Panc1 (cell line): ENCODE measurements around the gene STMN1.

Experiments
- POLR2AphosphoS5 ChIP-seq: IDR thresholded peaks from 2 replicates; pipeline ENCODE4 v1.6.1; 2012; ENCODE audit warnings: mild to moderate bottlenecking, low read depth, low read length, moderate library complexity
- TF ChIP-seq, protein P1 (sequence below): fragments of 450-650 bp; IDR thresholded peaks from 2 replicates; pipeline ENCODE4 v1.5.1; 2017; ENCODE audit warnings: mild to moderate bottlenecking
- TF ChIP-seq, protein P2 (sequence below), 2 experiments: IDR thresholded peaks; 2 replicates each; pipeline ENCODE4 v1.6.1; 2011 to 2012; ENCODE audit warnings: low read depth in 2 of 2, control low read depth in 1 of 2, low read length in 1 of 2, mild to moderate bottlenecking in 1 of 2, moderate library complexity in 1 of 2; ENCODE audit not compliant: insufficient read depth in 1 of 2

DNA sequence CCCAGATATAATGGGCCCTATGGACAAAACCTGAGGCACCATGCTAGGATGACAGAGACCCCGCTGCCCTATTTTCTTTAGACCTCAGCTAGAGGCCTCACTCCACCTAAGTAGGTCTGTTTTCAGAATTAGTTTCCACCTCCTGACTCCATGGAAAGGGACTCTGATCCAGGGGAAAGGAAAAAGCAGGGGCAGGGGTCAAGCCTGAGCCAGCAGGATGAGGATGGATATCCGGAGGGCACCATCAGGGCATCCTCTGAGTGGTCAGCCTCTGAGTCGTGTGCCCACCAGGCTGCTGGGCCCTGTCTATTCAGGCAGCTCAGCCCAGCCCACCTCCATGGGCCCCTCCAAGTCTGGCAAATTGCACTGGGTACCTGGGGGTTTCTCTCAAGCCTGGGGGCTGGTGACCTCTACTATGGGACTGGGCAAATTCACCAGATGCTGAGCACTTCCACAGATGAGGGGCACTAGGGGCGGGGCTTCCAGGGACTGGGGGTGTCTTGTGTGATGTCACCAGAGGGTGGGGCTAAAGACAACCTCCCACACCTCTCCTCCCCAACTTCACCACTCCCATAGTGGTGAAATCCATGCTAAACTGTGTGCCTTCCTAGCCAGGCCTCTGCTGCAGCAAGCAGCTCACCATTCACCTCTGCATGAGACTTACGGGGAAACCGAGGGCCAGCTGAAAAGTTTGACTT, 36.2 kb downstream of the STMN1 start:
- TF ChIP-seq, protein P1, sequence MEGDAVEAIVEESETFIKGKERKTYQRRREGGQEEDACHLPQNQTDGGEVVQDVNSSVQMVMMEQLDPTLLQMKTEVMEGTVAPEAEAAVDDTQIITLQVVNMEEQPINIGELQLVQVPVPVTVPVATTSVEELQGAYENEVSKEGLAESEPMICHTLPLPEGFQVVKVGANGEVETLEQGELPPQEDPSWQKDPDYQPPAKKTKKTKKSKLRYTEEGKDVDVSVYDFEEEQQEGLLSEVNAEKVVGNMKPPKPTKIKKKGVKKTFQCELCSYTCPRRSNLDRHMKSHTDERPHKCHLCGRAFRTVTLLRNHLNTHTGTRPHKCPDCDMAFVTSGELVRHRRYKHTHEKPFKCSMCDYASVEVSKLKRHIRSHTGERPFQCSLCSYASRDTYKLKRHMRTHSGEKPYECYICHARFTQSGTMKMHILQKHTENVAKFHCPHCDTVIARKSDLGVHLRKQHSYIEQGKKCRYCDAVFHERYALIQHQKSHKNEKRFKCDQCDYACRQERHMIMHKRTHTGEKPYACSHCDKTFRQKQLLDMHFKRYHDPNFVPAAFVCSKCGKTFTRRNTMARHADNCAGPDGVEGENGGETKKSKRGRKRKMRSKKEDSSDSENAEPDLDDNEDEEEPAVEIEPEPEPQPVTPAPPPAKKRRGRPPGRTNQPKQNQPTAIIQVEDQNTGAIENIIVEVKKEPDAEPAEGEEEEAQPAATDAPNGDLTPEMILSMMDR, result no peak
- TF ChIP-seq POLR2AphosphoS5, result no peak
- TF ChIP-seq, protein P2, sequence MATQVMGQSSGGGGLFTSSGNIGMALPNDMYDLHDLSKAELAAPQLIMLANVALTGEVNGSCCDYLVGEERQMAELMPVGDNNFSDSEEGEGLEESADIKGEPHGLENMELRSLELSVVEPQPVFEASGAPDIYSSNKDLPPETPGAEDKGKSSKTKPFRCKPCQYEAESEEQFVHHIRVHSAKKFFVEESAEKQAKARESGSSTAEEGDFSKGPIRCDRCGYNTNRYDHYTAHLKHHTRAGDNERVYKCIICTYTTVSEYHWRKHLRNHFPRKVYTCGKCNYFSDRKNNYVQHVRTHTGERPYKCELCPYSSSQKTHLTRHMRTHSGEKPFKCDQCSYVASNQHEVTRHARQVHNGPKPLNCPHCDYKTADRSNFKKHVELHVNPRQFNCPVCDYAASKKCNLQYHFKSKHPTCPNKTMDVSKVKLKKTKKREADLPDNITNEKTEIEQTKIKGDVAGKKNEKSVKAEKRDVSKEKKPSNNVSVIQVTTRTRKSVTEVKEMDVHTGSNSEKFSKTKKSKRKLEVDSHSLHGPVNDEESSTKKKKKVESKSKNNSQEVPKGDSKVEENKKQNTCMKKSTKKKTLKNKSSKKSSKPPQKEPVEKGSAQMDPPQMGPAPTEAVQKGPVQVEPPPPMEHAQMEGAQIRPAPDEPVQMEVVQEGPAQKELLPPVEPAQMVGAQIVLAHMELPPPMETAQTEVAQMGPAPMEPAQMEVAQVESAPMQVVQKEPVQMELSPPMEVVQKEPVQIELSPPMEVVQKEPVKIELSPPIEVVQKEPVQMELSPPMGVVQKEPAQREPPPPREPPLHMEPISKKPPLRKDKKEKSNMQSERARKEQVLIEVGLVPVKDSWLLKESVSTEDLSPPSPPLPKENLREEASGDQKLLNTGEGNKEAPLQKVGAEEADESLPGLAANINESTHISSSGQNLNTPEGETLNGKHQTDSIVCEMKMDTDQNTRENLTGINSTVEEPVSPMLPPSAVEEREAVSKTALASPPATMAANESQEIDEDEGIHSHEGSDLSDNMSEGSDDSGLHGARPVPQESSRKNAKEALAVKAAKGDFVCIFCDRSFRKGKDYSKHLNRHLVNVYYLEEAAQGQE (IDR thresholded peaks at IDR 0.05; ENCODE audit: insufficient read depth in 1 of 2, low read depth in 2 of 2, low read length in 1 of 2), result no peak
